ENCODE measurements around the gene RUBCN.
A peak's percentile ranks its signal among the peaks of the same experiment; 100 is the strongest.

Gene RUBCN

GRCh38 chr3:197736491-197737318 lies at the start of gene RUBCN:
RUBCN (minus strand) TSS chr3:197736904; CDS start chr3:197736719, 185 bp downstream.
- DNase-seq, result peak; percentile 97

DNA sequence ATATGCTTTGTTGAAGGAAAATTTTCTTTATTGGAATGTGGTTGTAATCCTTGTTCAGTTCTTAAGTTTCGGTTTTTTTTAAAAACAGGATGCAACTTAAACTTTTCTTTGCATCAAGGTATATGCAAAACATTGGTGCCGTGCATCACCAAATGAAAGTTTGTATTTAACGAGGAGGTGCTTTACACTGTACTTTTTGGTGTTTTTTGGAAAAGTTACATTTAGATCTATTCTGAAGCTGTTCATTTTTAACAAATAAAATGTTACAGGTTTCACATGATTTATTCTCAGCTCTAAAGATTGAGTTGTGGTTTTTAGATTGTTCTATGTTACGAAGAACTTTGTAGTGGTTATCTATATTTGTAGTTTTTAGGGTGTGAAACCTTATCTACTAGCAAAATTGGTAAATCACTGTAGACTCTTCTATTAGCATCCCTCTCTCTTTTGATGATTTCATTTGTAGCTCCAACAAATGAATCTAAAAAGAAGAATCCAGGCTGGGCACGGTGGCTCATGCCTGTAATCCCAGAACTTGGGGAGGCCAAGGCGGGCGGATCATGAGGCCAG lies 47.4 kb upstream of the RUBCN start:
- DNase-seq, result no peak

DNA sequence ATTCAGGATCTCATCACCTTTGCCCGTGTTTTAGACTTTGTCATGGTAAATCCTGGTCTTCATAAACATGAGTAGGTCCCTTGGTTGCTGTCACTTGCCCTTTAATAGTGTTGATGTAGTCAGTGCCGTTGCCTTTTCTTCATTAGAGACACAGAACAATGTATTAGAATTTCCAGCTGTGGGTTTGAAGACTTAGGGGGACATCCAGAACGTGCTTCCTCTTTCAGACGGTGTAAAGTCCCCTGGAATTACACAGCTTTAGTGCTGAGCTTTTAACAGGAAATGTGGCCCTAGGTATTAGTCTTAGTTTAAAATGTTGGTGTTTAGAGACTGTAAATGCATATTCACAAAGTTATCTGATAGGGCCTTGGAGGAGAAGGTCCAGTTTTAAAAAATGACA lies 45.5 kb upstream of the RUBCN start:
- DNase-seq, result no peak

- DNase-seq, result no peak
Measured at GRCh38 chr3:197775317-197775716, 38.6 kb upstream of the RUBCN start.

GRCh38 chr3:197761784-197762183 lies 25.1 kb upstream of the RUBCN start:
- DNase-seq, result no peak

GRCh38 chr3:197758512-197758911 lies 21.8 kb upstream of the RUBCN start:
- no peak for DNase-seq

DNA sequence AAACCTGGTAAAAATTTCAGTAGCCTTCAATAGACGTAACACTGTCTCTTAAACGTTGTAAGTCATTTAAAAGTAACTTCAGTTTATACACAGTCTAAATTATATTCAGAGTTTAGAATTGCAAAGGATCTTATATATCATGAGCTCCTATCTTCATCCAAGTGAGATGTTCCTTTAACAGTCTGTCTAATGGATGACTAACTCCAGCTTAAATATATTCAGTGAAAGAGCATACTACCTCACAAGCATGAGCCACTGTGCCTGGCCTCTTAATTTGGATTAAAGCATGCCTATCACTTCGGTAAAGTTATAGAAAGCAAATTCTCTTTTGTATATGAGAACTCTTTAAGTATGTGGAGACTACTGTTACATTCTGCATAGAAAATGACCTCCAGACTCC lies 20.0 kb upstream of the RUBCN start:
- no peak for DNase-seq

DNA sequence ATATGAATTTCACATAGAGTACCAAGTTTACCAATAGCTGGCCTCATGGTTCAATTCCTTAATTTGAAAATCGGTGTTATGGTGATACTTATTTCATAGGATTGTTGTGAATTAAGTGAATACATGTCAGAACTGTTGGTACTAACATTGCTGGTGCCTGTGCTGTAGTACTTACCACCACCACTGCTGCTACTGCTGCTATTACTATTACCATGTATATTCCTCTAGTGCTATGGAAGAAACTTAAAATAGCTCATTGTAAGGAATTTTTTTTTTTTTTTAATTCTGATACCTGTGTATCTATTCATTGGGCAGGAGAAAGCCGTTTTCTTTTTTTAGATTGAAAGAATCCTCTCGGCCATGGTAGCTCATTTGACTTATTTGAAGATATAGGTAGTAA lies 16.6 kb upstream of the RUBCN start:
- no peak for DNase-seq

- DNase-seq, result no peak
Measured at GRCh38 chr3:197752107-197752506, 15.4 kb upstream of the RUBCN start.

GRCh38 chr3:197750858-197751737 lies 14.4 kb upstream of the RUBCN start:
- DNase-seq, result peak; percentile 53

DNA sequence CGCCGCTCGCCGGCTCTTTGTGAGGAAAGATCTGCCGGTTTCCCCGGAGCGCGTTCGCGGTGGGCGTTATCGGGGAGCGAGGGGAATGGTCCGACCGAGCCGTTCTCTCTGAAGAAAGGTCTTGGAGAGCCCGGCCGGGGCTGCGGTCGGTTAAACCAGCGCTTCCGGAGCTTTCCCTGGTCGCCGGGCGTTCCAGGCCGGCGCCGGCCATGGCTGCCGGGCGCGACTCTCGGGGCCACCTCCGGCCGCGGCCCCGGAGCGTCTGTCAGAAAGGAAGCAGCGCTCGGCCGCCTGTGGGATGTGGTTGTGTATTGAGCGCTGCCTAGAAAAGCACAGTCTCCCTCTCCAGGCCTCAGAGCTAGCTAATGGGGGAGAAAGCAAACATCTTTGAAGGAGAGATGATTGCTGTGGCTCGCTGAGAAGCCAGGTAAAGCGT lies 13.7 kb upstream of the RUBCN start:
- peak; percentile 73 for DNase-seq

GRCh38 chr3:197749601-197750395 lies 13.1 kb upstream of the RUBCN start, which contains the start of gene FYTTD1:
FYTTD1 (plus strand) TSS chr3:197749883; CDS start chr3:197749972, 89 bp downstream.
- DNase-seq, result peak; percentile 95

GRCh38 chr3:197749315-197749600 lies 12.6 kb upstream of the RUBCN start:
- DNase-seq, result no peak

DNA sequence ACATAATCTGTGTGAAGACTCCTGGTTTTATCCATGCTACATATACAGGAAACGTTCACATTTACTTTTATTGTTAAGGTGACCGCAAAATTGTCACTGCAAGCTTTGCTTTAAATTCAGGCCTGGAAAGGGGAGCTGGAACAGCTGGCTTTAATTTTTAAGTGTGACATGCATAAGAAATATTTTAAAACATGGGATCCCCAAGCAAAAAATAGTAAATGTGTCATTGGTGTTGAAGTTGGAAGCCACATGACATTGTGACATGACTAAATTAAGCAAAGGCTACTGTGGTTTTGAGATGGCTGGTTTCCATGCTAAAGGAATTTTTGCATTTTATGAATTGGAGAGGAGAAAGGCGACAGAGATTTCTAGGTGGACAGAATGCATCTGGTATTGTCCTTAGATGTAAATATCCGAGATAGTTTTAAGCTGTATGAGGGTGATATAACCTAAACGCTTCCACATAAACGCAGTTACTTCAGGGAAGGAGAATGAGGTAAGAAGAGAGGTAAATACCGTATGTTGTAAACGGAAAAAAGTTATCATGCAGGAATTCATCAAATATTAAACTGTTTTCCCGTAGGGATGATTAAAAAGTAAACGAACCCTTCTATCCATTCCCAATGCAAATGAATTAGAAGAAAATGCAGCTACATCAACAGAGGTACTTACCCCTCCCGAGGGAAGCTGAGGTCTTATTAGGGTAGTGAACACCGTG lies 12.1 kb upstream of the RUBCN start:
- no peak for DNase-seq

GRCh38 chr3:197746801-197747237 lies 10.1 kb upstream of the RUBCN start:
- no peak for DNase-seq

- no peak for DNase-seq
Measured at GRCh38 chr3:197746209-197746608, 9.5 kb upstream of the RUBCN start.

DNA sequence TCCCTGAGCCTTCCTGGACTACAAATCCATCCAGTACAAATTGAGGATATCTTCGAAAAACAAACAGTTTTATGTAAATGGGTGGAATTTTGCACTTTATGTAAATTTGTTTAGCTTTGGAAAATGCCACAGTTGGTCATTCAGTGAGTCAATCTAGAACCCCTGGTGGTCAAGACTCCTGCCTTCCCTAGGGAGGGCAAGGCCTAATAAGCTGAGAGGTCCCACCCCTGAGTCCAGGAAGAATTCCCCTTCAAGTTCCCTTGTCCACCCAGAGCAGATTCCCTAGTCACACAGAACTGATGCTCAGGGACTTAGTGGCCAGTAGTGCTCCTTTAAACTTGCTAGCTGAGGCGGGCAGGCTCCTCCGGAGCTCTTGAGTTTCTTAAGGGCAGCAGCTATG lies 6.1 kb upstream of the RUBCN start:
- DNase-seq, result no peak

DNA sequence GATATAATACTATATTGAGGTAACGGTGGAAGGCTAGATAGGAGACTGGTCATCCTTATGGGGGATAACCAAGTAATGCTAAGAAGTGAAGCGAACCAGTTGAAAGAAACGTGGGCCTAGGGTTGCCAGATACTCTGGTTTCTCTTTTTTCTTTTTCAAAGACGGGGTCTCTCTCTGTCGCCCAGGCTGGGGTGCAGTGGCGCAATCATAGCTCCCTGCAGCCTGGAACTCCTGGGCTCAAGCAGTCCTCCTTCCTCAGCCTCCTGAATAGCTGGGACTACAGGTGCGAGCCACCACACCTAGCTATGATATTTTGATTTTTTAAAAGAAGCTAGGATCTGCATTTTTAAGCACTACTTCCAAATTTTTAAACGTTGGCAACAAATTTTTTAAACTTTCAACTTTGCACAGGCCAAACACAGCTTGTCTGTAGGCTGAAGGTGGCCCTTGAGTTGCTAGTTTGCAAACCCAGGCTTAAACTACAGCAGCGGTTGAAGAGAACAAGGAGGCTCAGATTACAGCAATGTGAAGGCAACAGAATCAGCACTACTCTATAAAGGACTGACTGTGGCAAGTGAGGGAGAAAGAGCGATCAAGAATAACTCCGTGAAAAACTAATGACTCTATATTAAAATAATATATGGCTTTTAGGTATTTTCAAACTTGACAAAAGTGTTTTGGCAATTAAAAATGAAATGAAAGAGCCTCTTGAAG lies 1.2 kb upstream of the RUBCN start:
- no peak for DNase-seq

GRCh38 chr3:197737319-197737649 lies 580 bp upstream of the RUBCN start:
- no peak for DNase-seq

- DNase-seq, result no peak
Measured at GRCh38 chr3:197736010-197736490, 654 bp downstream of the RUBCN start.

GRCh38 chr3:197734667-197735318 lies 1.9 kb downstream of the RUBCN start:
- no peak for DNase-seq
